HUES48 (cell line): Measurements from ENCODE around the gene DIPK1B.

Experiments
- H3K27ac ChIP-seq: one replicate; pipeline ENCODE4 v1.7.0; 2013; ENCODE audit warnings: low read depth, low read length, inconsistent platforms
- H3K27me3 ChIP-seq: 2 replicates; pipeline ENCODE4 v1.6.1; 2013; ENCODE audit warnings: mild to moderate bottlenecking, low read length; ENCODE audit not compliant: control insufficient read depth, insufficient read depth
- H3K36me3 ChIP-seq: 2 replicates; pipeline ENCODE4 v1.6.1; 2013; ENCODE audit warnings: low read length; ENCODE audit not compliant: control insufficient read depth, insufficient read depth
- H3K4me1 ChIP-seq: 2 replicates; pipeline ENCODE4 v1.6.1; 2013; ENCODE audit warnings: mild to moderate bottlenecking, low read length; ENCODE audit not compliant: control insufficient read depth, insufficient read depth
- H3K4me3 ChIP-seq: 2 replicates; pipeline ENCODE4 v1.5.1; 2013; ENCODE audit warnings: mild to moderate bottlenecking, low read depth, low read length
- H3K9ac ChIP-seq: 2 replicates; pipeline ENCODE4 v1.6.1; 2013; ENCODE audit warnings: mild to moderate bottlenecking, low read depth, low read length, moderate library complexity
- H3K9me3 ChIP-seq: 2 replicates; pipeline ENCODE4 v1.6.1; 2013; ENCODE audit warnings: low read length; ENCODE audit not compliant: control insufficient read depth, insufficient read depth

Gene DIPK1B

GRCh38 chr9:136675477-136676296 is 36.7 kb upstream of the DIPK1B start:
- Histone ChIP-seq H3K27me3 (no peaks in the 10 kb centered on the region), H3K36me3 (0 out of 2 replicates have a peak, but pooled peaks cover 3% of the 10 kb centered on the region), H3K9me3 (no peaks in the 10 kb centered on the region), H3K9ac (no peak overlapping the region), H3K27ac (no peak overlapping the region), H3K4me3 (no peak overlapping the region), H3K4me1 (no peaks in the 10 kb centered on the region)

- H3K4me1 ChIP-seq: no peaks in the 10 kb centered on the region
- H3K9ac ChIP-seq: no peak overlapping the region
- no peaks in the 10 kb centered on the region for H3K9me3 ChIP-seq
- 0 out of 2 replicates have a peak, but pooled peaks cover 3% of the 10 kb centered on the region for H3K36me3 ChIP-seq
- H3K4me3 ChIP-seq: no peak overlapping the region
- no peak overlapping the region for H3K27ac ChIP-seq
- no peaks in the 10 kb centered on the region for H3K27me3 ChIP-seq
These were observed 36.0 kb upstream of the DIPK1B start for GRCh38 chr9:136676297-136676794.

- no peak overlapping the region for H3K27ac ChIP-seq
- no peaks in the 10 kb centered on the region for H3K27me3 ChIP-seq
- H3K36me3 ChIP-seq: 0 out of 2 replicates have a peak, but pooled peaks cover 3% of the 10 kb centered on the region
- no peaks in the 10 kb centered on the region for H3K4me1 ChIP-seq
- no peaks in the 10 kb centered on the region for H3K9me3 ChIP-seq
- no peak overlapping the region for H3K4me3 ChIP-seq
- H3K9ac ChIP-seq: no peak overlapping the region
These were observed 35.3 kb upstream of the DIPK1B start for GRCh38 chr9:136676920-136677686.

GRCh38 chr9:136678034-136678433 is 34.3 kb upstream of the DIPK1B start:
- no peak overlapping the region for H3K27ac ChIP-seq
- H3K4me1 ChIP-seq: peaks cover 6% of the 10 kb centered on the region; the same call in 1 of the 2 replicates
- no peak overlapping the region for H3K9ac ChIP-seq
- H3K36me3 ChIP-seq: 0 out of 2 replicates have a peak, but pooled peaks cover 3% of the 10 kb centered on the region
- H3K9me3 ChIP-seq: no peaks in the 10 kb centered on the region
- H3K4me3 ChIP-seq: no peak overlapping the region
- no peaks in the 10 kb centered on the region for H3K27me3 ChIP-seq

- no peak overlapping the region for H3K9ac ChIP-seq
- no peaks in the 10 kb centered on the region for H3K36me3 ChIP-seq
- no peaks in the 10 kb centered on the region for H3K9me3 ChIP-seq
- H3K27ac ChIP-seq: no peak overlapping the region
- no peaks in the 10 kb centered on the region for H3K27me3 ChIP-seq
- H3K4me1 ChIP-seq: peaks cover 6% of the 10 kb centered on the region; the same call in 1 of the 2 replicates
- no peak overlapping the region for H3K4me3 ChIP-seq
These were observed 33.7 kb upstream of the DIPK1B start for GRCh38 chr9:136678624-136679023.

GRCh38 chr9:136679431-136679941 is 32.9 kb upstream of the DIPK1B start:
- Histone ChIP-seq H3K27ac (no peak overlapping the region), H3K4me1 (peaks cover 6% of the 10 kb centered on the region; the same call in 1 of the 2 replicates), H3K9me3 (no peaks in the 10 kb centered on the region), H3K9ac (no peak overlapping the region), H3K27me3 (no peaks in the 10 kb centered on the region), H3K4me3 (no peak overlapping the region), H3K36me3 (no peaks in the 10 kb centered on the region)

GRCh38 chr9:136681029-136681428 is 31.3 kb upstream of the DIPK1B start:
- no peaks in the 10 kb centered on the region; the same call in 1 of the 2 replicates for H3K27me3 ChIP-seq
- no peaks in the 10 kb centered on the region for H3K36me3 ChIP-seq
- no peak overlapping the region for H3K27ac ChIP-seq
- H3K9me3 ChIP-seq: no peaks in the 10 kb centered on the region
- peaks cover 9% of the 10 kb centered on the region; the same call in 1 of the 2 replicates for H3K4me1 ChIP-seq
- no peak overlapping the region for H3K9ac ChIP-seq
- H3K4me3 ChIP-seq: no peak overlapping the region

GRCh38 chr9:136681945-136682699 is 30.2 kb upstream of the DIPK1B start:
- no peak overlapping the region for H3K4me3 ChIP-seq
- no peaks in the 10 kb centered on the region for H3K9me3 ChIP-seq
- no peaks in the 10 kb centered on the region for H3K36me3 ChIP-seq
- H3K27ac ChIP-seq: no peak overlapping the region
- no peaks in the 10 kb centered on the region; the same call in 1 of the 2 replicates for H3K27me3 ChIP-seq
- peaks cover 12% of the 10 kb centered on the region; the same call in 1 of the 2 replicates for H3K4me1 ChIP-seq
- H3K9ac ChIP-seq: no peak overlapping the region

- no peak overlapping the region for H3K4me3 ChIP-seq
- no peaks in the 10 kb centered on the region for H3K9me3 ChIP-seq
- H3K4me1 ChIP-seq: peaks cover 12% of the 10 kb centered on the region; the same call in 1 of the 2 replicates
- no peaks in the 10 kb centered on the region for H3K36me3 ChIP-seq
- H3K27ac ChIP-seq: no peak overlapping the region
- H3K9ac ChIP-seq: no peak overlapping the region
- H3K27me3 ChIP-seq: no peaks in the 10 kb centered on the region; the same call in 1 of the 2 replicates
These were observed 29.7 kb upstream of the DIPK1B start for GRCh38 chr9:136682710-136683109.

- Histone ChIP-seq H3K4me3 (no peak overlapping the region), H3K27me3 (no peaks in the 10 kb centered on the region; the same call in 1 of the 2 replicates), H3K9ac (no peak overlapping the region), H3K9me3 (no peaks in the 10 kb centered on the region), H3K27ac (no peak overlapping the region), H3K36me3 (no peaks in the 10 kb centered on the region), H3K4me1 (peaks cover 12% of the 10 kb centered on the region; the same call in 1 of the 2 replicates)
These were observed 29.1 kb upstream of the DIPK1B start for GRCh38 chr9:136683173-136683745.
